ENCODE results near the gene AHR. TPM values are rescaled to one million over a fixed set of nuclear protein-coding genes. Genes with fewer than 3 reads are reported as not detected.

AHR gene
- total RNA-seq, 1 donor from 2014 or later, result 12.1 TPM

- H3K27me3 Mint-ChIP-seq (ENCODE audit: low read depth), result peaks cover 26% of the 10 kb centered on the region
- H3K4me1 Mint-ChIP-seq, result peaks cover 10% of the 10 kb centered on the region
- peaks cover 4% of the 10 kb centered on the region for H3K36me3 Mint-ChIP-seq (ENCODE audit: low read depth)
- H3K27ac Mint-ChIP-seq (ENCODE audit: unreplicated experiment), result no peak overlapping the region
- H3K4me3 Mint-ChIP-seq, result no peak overlapping the region
- H3K9me3 Mint-ChIP-seq, result peaks cover 3% of the 10 kb centered on the region
- TF ChIP-seq, protein P1, sequence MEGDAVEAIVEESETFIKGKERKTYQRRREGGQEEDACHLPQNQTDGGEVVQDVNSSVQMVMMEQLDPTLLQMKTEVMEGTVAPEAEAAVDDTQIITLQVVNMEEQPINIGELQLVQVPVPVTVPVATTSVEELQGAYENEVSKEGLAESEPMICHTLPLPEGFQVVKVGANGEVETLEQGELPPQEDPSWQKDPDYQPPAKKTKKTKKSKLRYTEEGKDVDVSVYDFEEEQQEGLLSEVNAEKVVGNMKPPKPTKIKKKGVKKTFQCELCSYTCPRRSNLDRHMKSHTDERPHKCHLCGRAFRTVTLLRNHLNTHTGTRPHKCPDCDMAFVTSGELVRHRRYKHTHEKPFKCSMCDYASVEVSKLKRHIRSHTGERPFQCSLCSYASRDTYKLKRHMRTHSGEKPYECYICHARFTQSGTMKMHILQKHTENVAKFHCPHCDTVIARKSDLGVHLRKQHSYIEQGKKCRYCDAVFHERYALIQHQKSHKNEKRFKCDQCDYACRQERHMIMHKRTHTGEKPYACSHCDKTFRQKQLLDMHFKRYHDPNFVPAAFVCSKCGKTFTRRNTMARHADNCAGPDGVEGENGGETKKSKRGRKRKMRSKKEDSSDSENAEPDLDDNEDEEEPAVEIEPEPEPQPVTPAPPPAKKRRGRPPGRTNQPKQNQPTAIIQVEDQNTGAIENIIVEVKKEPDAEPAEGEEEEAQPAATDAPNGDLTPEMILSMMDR (conservative IDR thresholded peaks at IDR 0.05), result no peak
- DNase-seq (ENCODE audit: low read depth, low spot score), result no peak
Measured at GRCh38 chr7:17292843-17293242, 5.6 kb upstream of the AHR start.

DNA sequence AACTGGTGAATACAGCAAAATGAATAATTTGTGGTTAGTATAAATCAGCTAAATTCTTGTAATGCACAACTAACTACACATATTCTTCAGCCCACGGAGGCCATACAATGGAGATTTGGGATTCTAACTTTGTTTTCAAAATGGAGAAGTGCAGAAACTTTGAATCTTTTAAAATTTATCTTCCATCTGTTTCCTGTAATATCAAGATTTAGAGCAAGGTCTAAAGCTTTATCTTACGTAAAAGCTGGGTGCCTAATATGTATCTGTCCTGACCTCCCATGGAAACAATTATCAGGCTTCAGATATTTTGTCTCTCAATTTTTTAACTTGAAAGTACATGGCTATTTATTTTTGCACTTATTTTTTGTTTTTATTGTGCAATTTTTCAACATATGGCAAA is 5.0 kb upstream of the AHR start:
- DNase-seq (ENCODE audit: low read depth, low spot score), result no peak
- Mint-ChIP-seq H3K36me3 (ENCODE audit: low read depth) (peaks cover 7% of the 10 kb centered on the region), H3K9me3 (peaks cover 7% of the 10 kb centered on the region), H3K4me3 (no peak overlapping the region), H3K27me3 (ENCODE audit: low read depth) (peaks cover 32% of the 10 kb centered on the region), H3K4me1 (peaks cover 14% of the 10 kb centered on the region), H3K27ac (ENCODE audit: unreplicated experiment) (no peak overlapping the region)
- TF ChIP-seq, protein P1 (conservative IDR thresholded peaks at IDR 0.05), result no peak

GRCh38 chr7:17297243-17297642 is 1.2 kb upstream of the AHR start:
- Mint-ChIP-seq H3K4me3 (peak overlapping the region; percentile 91), H3K36me3 (ENCODE audit: low read depth) (peaks cover 7% of the 10 kb centered on the region), H3K4me1 (peaks cover 24% of the 10 kb centered on the region), H3K9me3 (peaks cover 7% of the 10 kb centered on the region), H3K27me3 (ENCODE audit: low read depth) (peaks cover 44% of the 10 kb centered on the region), H3K27ac (ENCODE audit: unreplicated experiment) (no peak overlapping the region)
- DNase-seq (ENCODE audit: low read depth, low spot score), result no peak
- TF ChIP-seq, protein P1 (conservative IDR thresholded peaks at IDR 0.05), result no peak

DNA sequence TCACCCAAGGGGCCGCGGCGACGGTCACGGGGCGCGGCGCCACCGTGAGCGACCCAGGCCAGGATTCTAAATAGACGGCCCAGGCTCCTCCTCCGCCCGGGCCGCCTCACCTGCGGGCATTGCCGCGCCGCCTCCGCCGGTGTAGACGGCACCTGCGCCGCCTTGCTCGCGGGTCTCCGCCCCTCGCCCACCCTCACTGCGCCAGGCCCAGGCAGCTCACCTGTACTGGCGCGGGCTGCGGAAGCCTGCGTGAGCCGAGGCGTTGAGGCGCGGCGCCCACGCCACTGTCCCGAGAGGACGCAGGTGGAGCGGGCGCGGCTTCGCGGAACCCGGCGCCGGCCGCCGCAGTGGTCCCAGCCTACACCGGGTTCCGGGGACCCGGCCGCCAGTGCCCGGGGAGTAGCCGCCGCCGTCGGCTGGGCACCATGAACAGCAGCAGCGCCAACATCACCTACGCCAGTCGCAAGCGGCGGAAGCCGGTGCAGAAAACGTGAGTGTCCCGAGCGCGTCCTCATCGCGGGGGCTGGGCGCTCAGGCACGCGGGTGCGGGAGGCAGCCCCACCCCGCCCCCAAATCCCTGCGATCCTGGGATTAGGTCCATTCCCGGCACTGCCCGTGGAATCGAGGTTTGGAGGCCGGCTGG is 509 bp downstream of the AHR start:
- H3K36me3 Mint-ChIP-seq (ENCODE audit: low read depth), result peaks cover 7% of the 10 kb centered on the region
- H3K27me3 Mint-ChIP-seq (ENCODE audit: low read depth), result peaks cover 44% of the 10 kb centered on the region
- H3K9me3 Mint-ChIP-seq, result peaks cover 7% of the 10 kb centered on the region
- H3K4me3 Mint-ChIP-seq, result peak overlapping the region; percentile 91
- TF ChIP-seq, protein P1 (conservative IDR thresholded peaks at IDR 0.05), result no peak
- no peak for DNase-seq (ENCODE audit: low read depth, low spot score)
- peaks cover 24% of the 10 kb centered on the region for H3K4me1 Mint-ChIP-seq
- H3K27ac Mint-ChIP-seq (ENCODE audit: unreplicated experiment), result no peak overlapping the region

- peaks cover 7% of the 10 kb centered on the region for H3K36me3 Mint-ChIP-seq (ENCODE audit: low read depth)
- TF ChIP-seq, protein P1 (conservative IDR thresholded peaks at IDR 0.05), result no peak
- no peak for DNase-seq (ENCODE audit: low read depth, low spot score)
- peak overlapping the region; percentile 85 for H3K4me3 Mint-ChIP-seq
- peaks cover 24% of the 10 kb centered on the region for H3K4me1 Mint-ChIP-seq
- peaks cover 7% of the 10 kb centered on the region for H3K9me3 Mint-ChIP-seq
- H3K27ac Mint-ChIP-seq (ENCODE audit: unreplicated experiment), result no peak overlapping the region
- peaks cover 44% of the 10 kb centered on the region for H3K27me3 Mint-ChIP-seq (ENCODE audit: low read depth)
Measured at GRCh38 chr7:17299483-17299991, 1.1 kb downstream of the AHR start.
